DND-41 (cell line): ENCODE results near the gene CELA2B.
"Not testable (repeated sequence)": the region's sequence is repeated elsewhere in the genome, so short reads cannot be mapped to it uniquely, and the experiment has no call there.

Source experiments
- EZH2 ChIP-seq: IDR thresholded peaks from 3 replicates; pipeline ENCODE4 v1.6.1; 2012; ENCODE audit warnings: borderline replicate concordance, low read depth, mild to moderate bottlenecking, moderate library complexity, low read length, inconsistent platforms; ENCODE audit not compliant: severe bottlenecking
- TF ChIP-seq, protein P1 (sequence below): IDR thresholded peaks from 2 replicates; pipeline ENCODE4 v1.5.1; 2012; ENCODE audit warnings: borderline replicate concordance, low read length, moderate library complexity, mild to moderate bottlenecking; ENCODE audit not compliant: poor library complexity, severe bottlenecking; ENCODE audit errors: extremely low read depth

DNA sequence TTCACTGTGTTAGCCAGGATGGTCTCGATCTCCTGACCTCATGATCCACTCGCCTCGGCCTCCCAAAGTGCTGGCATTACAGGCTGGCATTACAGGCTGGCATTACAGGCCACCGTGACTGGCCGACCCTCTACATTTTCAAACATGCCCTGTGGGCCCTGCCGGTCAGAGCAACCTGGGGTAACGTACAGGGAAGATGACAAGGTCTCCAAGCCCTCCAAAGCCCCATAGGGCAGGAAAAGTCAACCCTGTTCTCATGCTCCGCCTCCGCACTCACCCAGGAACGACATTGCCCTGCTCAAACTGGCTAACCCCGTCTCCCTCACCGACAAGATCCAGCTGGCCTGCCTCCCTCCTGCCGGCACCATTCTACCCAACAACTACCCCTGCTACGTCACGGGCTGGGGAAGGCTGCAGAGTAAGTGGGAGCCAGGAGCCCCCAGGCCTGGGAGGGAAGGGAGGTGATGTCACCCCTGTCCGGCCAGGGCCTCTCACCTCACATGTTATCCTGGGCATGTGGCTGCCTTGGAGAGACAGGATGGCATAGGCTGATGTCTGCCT is 7.2 kb downstream of the CELA2B start:
- TF ChIP-seq, protein P1, sequence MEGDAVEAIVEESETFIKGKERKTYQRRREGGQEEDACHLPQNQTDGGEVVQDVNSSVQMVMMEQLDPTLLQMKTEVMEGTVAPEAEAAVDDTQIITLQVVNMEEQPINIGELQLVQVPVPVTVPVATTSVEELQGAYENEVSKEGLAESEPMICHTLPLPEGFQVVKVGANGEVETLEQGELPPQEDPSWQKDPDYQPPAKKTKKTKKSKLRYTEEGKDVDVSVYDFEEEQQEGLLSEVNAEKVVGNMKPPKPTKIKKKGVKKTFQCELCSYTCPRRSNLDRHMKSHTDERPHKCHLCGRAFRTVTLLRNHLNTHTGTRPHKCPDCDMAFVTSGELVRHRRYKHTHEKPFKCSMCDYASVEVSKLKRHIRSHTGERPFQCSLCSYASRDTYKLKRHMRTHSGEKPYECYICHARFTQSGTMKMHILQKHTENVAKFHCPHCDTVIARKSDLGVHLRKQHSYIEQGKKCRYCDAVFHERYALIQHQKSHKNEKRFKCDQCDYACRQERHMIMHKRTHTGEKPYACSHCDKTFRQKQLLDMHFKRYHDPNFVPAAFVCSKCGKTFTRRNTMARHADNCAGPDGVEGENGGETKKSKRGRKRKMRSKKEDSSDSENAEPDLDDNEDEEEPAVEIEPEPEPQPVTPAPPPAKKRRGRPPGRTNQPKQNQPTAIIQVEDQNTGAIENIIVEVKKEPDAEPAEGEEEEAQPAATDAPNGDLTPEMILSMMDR = not testable (repeated sequence)
- not testable (repeated sequence) for TF ChIP-seq EZH2
